IMR-90 (cell line): ENCODE data around the gene SRSF10. TPM values are rescaled to one million over a fixed set of nuclear protein-coding genes. Genes with fewer than 3 reads are reported as not detected.

Experiments
- ATAC-seq: fragments of 200-7000 bp; cut with Tn5 transposase; 2 replicates; pipeline ENCODE4 v1.9.1; 2020; ENCODE audit warnings: low read depth, mild to moderate bottlenecking, moderate library complexity
- BruUV-seq: library from RNA; stranded (reverse); fragments of 400-500 nt; replicated peaks from 2 replicates; lab custom pipeline; 2021; lab: Mats Ljungman, UMichigan
- CTCF ChIA-PET: fragments of 300-600 bp; formaldehyde crosslinking; extraction: SDS; loops from one replicate; lab custom pipeline; 2021; ENCODE audit warnings: antibody characterized with exemption; lab: Yijun Ruan, JAX
- POLR2A ChIA-PET: fragments of 300-600 bp; sonication (Branson Sonifier 250); formaldehyde crosslinking; loops from one replicate; lab custom pipeline; 2022; ENCODE audit warnings: antibody characterized with exemption; ENCODE audit not compliant: unreplicated experiment; lab: Charles Lee
- DNase-seq: peaks from one replicate; pipeline ENCODE4 v3.0.0; 2013
- H2AFZ ChIP-seq: replicated peaks from 2 replicates; pipeline ENCODE3; 2013; ENCODE audit warnings: low read length, mild to moderate bottlenecking; ENCODE audit not compliant: poor library complexity
- H2AK5ac ChIP-seq: 2 replicates; pipeline ENCODE4 v1.6.1; 2013; ENCODE audit warnings: low read depth, low read length, inconsistent platforms
- H2AK9ac ChIP-seq: replicated peaks from 2 replicates; pipeline ENCODE3; 2013; ENCODE audit warnings: mild to moderate bottlenecking, low read depth, low read length, moderate library complexity; ENCODE audit not compliant: poor library complexity
- H2BK120ac ChIP-seq: 2 replicates; pipeline ENCODE4 v1.6.1; 2013; ENCODE audit warnings: low read depth, low read length, inconsistent platforms
- H2BK15ac ChIP-seq: 3 replicates; pipeline ENCODE4 v1.6.1; 2013; ENCODE audit warnings: low read depth, low read length, inconsistent platforms
- H2BK20ac ChIP-seq: 2 replicates; pipeline ENCODE4 v1.6.1; 2013; ENCODE audit warnings: low read depth, mild to moderate bottlenecking, inconsistent platforms, low read length, moderate library complexity
- H2BK5ac ChIP-seq: 2 replicates; pipeline ENCODE4 v1.6.1; 2013; ENCODE audit warnings: mild to moderate bottlenecking, low read depth, low read length, inconsistent platforms; ENCODE audit not compliant: poor library complexity, severe bottlenecking
- H3K14ac ChIP-seq: replicated peaks from 2 replicates; pipeline ENCODE4 v1.6.1; 2013; ENCODE audit warnings: low read depth, low read length, inconsistent platforms
- H3K18ac ChIP-seq: 2 replicates; pipeline ENCODE4 v1.6.1; 2013; ENCODE audit warnings: low read depth, low read length, control low read depth
- H3K23ac ChIP-seq: 2 replicates; pipeline ENCODE4 v1.6.1; 2013; ENCODE audit warnings: low read depth, low read length, inconsistent platforms
- H3K27ac ChIP-seq: 2 replicates; pipeline ENCODE4 v1.5.1; 2013; ENCODE audit warnings: mild to moderate bottlenecking, control low read depth, low read length; ENCODE audit not compliant: insufficient read depth
- H3K27me3 ChIP-seq: 2 replicates; pipeline ENCODE4 v1.6.1; 2013; ENCODE audit warnings: low read length; ENCODE audit not compliant: control insufficient read depth, insufficient read depth
- H3K36me3 ChIP-seq: 2 replicates; pipeline ENCODE4 v1.6.1; 2013; ENCODE audit warnings: low read length, mixed read lengths; ENCODE audit not compliant: control insufficient read depth, insufficient read depth
- H3K4ac ChIP-seq: 2 replicates; pipeline ENCODE4 v1.6.1; 2013; ENCODE audit warnings: low read depth, low read length, inconsistent platforms
- H3K4me1 ChIP-seq: 2 replicates; pipeline ENCODE4 v1.6.1; 2013; ENCODE audit warnings: low read length, mixed read lengths; ENCODE audit not compliant: control insufficient read depth, insufficient read depth
- H3K4me2 ChIP-seq: 2 replicates; pipeline ENCODE4 v1.6.1; 2013; ENCODE audit warnings: low read depth, mild to moderate bottlenecking, control low read depth, low read length, moderate library complexity
- H3K4me3 ChIP-seq: 2 replicates; pipeline ENCODE4 v1.5.1; 2013; ENCODE audit warnings: low read depth, mild to moderate bottlenecking, control low read depth, low read length, moderate library complexity; ENCODE audit not compliant: insufficient read depth
- H3K56ac ChIP-seq: 2 replicates; pipeline ENCODE4 v1.6.1; 2013; ENCODE audit warnings: low read length, inconsistent platforms; ENCODE audit not compliant: insufficient read depth; ENCODE audit errors: extremely low read depth
- H3K79me1 ChIP-seq, 2 experiments: 2 replicates each; pipeline ENCODE4 v1.6.1; 2013; ENCODE audit warnings: low read length in 2 of 2, inconsistent platforms in 1 of 2, low read depth in 1 of 2
- H3K9ac ChIP-seq: 2 replicates; pipeline ENCODE4 v1.6.1; 2013; ENCODE audit warnings: low read depth, low read length, control low read depth
- H3K9me1 ChIP-seq: 2 replicates; pipeline ENCODE4 v1.6.1; 2013; ENCODE audit warnings: low read length, inconsistent platforms; ENCODE audit not compliant: insufficient read depth
- H3K9me3 ChIP-seq: 2 replicates; pipeline ENCODE4 v1.6.1; 2013; ENCODE audit warnings: low read length; ENCODE audit not compliant: control insufficient read depth, insufficient read depth
- H4K20me1 ChIP-seq: 2 replicates; pipeline ENCODE4 v1.6.1; 2013; ENCODE audit warnings: low read length, inconsistent platforms; ENCODE audit not compliant: insufficient read depth
- H4K5ac ChIP-seq: 2 replicates; pipeline ENCODE4 v1.6.1; 2013; ENCODE audit warnings: mild to moderate bottlenecking, low read depth, low read length, control low read depth
- H4K8ac ChIP-seq, 2 experiments: 2 replicates each; pipeline ENCODE4 v1.6.1; 2013; ENCODE audit warnings: low read depth in 2 of 2, low read length in 2 of 2, control low read depth in 1 of 2, inconsistent platforms in 1 of 2
- H4K91ac ChIP-seq: 2 replicates; pipeline ENCODE4 v1.6.1; 2013; ENCODE audit warnings: low read depth, low read length, inconsistent platforms; ENCODE audit not compliant: insufficient read depth
- BHLHE40 ChIP-seq: fragments of 150-350 bp; IDR thresholded peaks from 2 replicates; pipeline ENCODE4 v1.6.1; 2016; ENCODE audit warnings: mild to moderate bottlenecking, low read depth, low read length
- CEBPB ChIP-seq: IDR thresholded peaks from 2 replicates; pipeline ENCODE4 v1.6.1; 2012; ENCODE audit warnings: low read depth, low read length, improper control_type of control experiment
- CHD1 ChIP-seq: IDR thresholded peaks from 2 replicates; pipeline ENCODE4 v1.6.1; 2012; ENCODE audit warnings: low read depth, low read length, improper control_type of control experiment
- FOS ChIP-seq: fragments of 150-350 bp; IDR thresholded peaks from 2 replicates; pipeline ENCODE4 v1.6.1; 2016; ENCODE audit warnings: low read depth, low read length
- MAFK ChIP-seq: IDR thresholded peaks from 2 replicates; pipeline ENCODE4 v1.6.1; 2012; ENCODE audit warnings: low read depth, low read length, improper control_type of control experiment
- MXI1 ChIP-seq: IDR thresholded peaks from 2 replicates; pipeline ENCODE4 v1.6.1; 2012; ENCODE audit warnings: low read depth, mild to moderate bottlenecking, low read length, moderate library complexity, borderline replicate concordance
- NFE2L2 ChIP-seq: fragments of 150-350 bp; IDR thresholded peaks from 2 replicates; pipeline ENCODE4 v1.6.1; 2016; ENCODE audit warnings: low read depth, mild to moderate bottlenecking, low read length
- POLR2A ChIP-seq: IDR thresholded peaks from 2 replicates; pipeline ENCODE4 v1.6.1; 2012; ENCODE audit warnings: mild to moderate bottlenecking, low read depth, low read length
- SMC3 ChIP-seq: fragments of 150-350 bp; IDR thresholded peaks from 2 replicates; pipeline ENCODE4 v1.6.1; 2016; ENCODE audit warnings: low read depth, mild to moderate bottlenecking, antibody characterized with exemption, low read length, moderate library complexity
- dilution Hi-C: fragments of 300-500 bp; cut with HindIII; formaldehyde crosslinking; loops from one replicate; pipeline ENCODE4 v1.14.3; 2018; ENCODE audit warnings: low sequenced_read_pairs; ENCODE audit not compliant: unreplicated experiment
- in situ Hi-C: fragments of 300-500 bp; cut with MboI; formaldehyde crosslinking; loops from 3 replicates; pipeline ENCODE4 v1.14.3; 2019; ENCODE audit warnings: low sequenced_read_pairs, inconsistent platforms, mixed read lengths
- intact Hi-C: fragments of 100-400 bp; cut with micrococcal nuclease; formaldehyde crosslinking; loops from 2 replicates; pipeline ENCODE4 v1.10.0; 2022
- polyA plus RNA-seq, 3 experiments: library from polyadenylated mRNA; depleted of rRNA; stranded (reverse); fragments of >200 nt; gene quantifications; 2 replicates each; pipeline ENCODE4 v1.2.3, GENCODE V29; 2012; ENCODE audit warnings: low replicate concordance in 1 of 3
- total RNA-seq: library from RNA; depleted of rRNA; stranded (reverse); fragments of >200 nt; gene quantifications from 2 replicates; pipeline ENCODE4 v1.2.3, GENCODE V29; 2012
- TF ChIP-seq, protein P1 (sequence below): conservative IDR thresholded peaks from 2 replicates; pipeline ENCODE4 v1.5.1; 2012; ENCODE audit warnings: mild to moderate bottlenecking, low read depth, low read length, improper control_type of control experiment
- TF ChIP-seq, protein P2 (sequence below): fragments of 150-350 bp; IDR thresholded peaks from 2 replicates; pipeline ENCODE4 v1.6.1; 2017; ENCODE audit warnings: mild to moderate bottlenecking, antibody characterized with exemption, low read length, low read depth
- TF ChIP-seq, protein P3 (sequence below): fragments of 150-350 bp; IDR thresholded peaks from 2 replicates; pipeline ENCODE4 v1.6.1; 2016; ENCODE audit warnings: low read depth, mild to moderate bottlenecking, low read length, moderate library complexity, borderline replicate concordance

Gene SRSF10
- total and polyA plus RNA-seq, 2 of the 4 experiments (the other 2 are of a cell fraction), result 90.1 to 110 TPM

DNA sequence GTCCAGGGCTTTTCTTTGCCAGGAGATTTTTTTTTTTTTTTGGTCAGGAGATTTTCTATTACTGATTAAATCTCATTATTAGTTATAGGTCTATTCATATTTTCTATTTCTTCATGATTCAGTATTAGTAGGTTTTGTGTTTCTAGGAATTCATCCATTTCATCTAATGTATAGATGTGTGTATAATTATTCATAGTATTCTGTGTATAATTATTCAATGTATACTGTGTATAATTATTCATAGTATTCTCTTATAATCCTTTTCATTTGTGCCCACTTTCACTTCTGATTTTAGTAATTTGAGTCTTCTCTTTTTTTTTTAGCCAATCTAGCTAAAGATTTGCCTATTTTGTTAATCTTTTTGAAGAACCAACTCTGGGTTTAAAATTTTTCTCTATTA is 32.8 kb downstream of the SRSF10 start:
- Histone ChIP-seq H3K4me1 (no peaks in the 10 kb centered on the region), H2AK9ac (no peak overlapping the region), H3K56ac (no peak overlapping the region), H2BK15ac (no peak overlapping the region), H4K20me1 (no peaks in the 10 kb centered on the region), H3K27ac (no peak overlapping the region), H2AFZ (no peak overlapping the region), H3K23ac (no peak overlapping the region), H2BK5ac (no peak overlapping the region), H4K5ac (no peak overlapping the region), H4K8ac (no peak overlapping the region), H3K9ac (no peak overlapping the region), H3K27me3 (peaks cover 5% of the 10 kb centered on the region), H3K36me3 (no peaks in the 10 kb centered on the region), H2BK120ac (no peak overlapping the region), H2BK20ac (no peak overlapping the region), H3K4me3 (no peak overlapping the region), H3K4ac (no peak overlapping the region), H3K14ac (no peak overlapping the region), H3K9me3 (peaks cover 6% of the 10 kb centered on the region), H3K79me1 (no peaks in the 10 kb centered on the region), H2AK5ac (no peak overlapping the region), H3K9me1 (peaks cover 2% of the 10 kb centered on the region), H3K4me2 (no peak overlapping the region), H4K91ac (no peak overlapping the region), H3K18ac (no peak overlapping the region)
- intact Hi-C loops, result no loop called here
- CTCF ChIA-PET, result interaction anchor here (0.5 kb wide), 1 partner anchor 22 kb away, joined by 3 read pairs; no protein-coding TSS in a partner anchor
- POLR2A ChIA-PET, result interaction anchor here (0.6 kb wide), 1 partner anchor 12 kb away, joined by 3 read pairs; the partner anchor contains the start of gene PNRC2
- dilution Hi-C loops, result no loop called here
- no TSS peak for BruUV-seq
- TF ChIP-seq NFE2L2 (no peak), FOS (no peak), SMC3 (no peak), BHLHE40 (no peak), CEBPB (no peak), MXI1 (no peak), POLR2A (no peak), MAFK (no peak), CHD1 (no peak)
- TF ChIP-seq, protein P1, sequence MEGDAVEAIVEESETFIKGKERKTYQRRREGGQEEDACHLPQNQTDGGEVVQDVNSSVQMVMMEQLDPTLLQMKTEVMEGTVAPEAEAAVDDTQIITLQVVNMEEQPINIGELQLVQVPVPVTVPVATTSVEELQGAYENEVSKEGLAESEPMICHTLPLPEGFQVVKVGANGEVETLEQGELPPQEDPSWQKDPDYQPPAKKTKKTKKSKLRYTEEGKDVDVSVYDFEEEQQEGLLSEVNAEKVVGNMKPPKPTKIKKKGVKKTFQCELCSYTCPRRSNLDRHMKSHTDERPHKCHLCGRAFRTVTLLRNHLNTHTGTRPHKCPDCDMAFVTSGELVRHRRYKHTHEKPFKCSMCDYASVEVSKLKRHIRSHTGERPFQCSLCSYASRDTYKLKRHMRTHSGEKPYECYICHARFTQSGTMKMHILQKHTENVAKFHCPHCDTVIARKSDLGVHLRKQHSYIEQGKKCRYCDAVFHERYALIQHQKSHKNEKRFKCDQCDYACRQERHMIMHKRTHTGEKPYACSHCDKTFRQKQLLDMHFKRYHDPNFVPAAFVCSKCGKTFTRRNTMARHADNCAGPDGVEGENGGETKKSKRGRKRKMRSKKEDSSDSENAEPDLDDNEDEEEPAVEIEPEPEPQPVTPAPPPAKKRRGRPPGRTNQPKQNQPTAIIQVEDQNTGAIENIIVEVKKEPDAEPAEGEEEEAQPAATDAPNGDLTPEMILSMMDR, result no peak
- TF ChIP-seq, protein P2, sequence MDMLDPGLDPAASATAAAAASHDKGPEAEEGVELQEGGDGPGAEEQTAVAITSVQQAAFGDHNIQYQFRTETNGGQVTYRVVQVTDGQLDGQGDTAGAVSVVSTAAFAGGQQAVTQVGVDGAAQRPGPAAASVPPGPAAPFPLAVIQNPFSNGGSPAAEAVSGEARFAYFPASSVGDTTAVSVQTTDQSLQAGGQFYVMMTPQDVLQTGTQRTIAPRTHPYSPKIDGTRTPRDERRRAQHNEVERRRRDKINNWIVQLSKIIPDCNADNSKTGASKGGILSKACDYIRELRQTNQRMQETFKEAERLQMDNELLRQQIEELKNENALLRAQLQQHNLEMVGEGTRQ, result no peak
- TF ChIP-seq, protein P3, sequence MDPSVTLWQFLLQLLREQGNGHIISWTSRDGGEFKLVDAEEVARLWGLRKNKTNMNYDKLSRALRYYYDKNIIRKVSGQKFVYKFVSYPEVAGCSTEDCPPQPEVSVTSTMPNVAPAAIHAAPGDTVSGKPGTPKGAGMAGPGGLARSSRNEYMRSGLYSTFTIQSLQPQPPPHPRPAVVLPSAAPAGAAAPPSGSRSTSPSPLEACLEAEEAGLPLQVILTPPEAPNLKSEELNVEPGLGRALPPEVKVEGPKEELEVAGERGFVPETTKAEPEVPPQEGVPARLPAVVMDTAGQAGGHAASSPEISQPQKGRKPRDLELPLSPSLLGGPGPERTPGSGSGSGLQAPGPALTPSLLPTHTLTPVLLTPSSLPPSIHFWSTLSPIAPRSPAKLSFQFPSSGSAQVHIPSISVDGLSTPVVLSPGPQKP, result no peak
- no peak for ATAC-seq
- in situ Hi-C loops, result no loop called here
- DNase-seq, result no peak
